Midbrain (tissue), 1 donor: ENCODE measurements around the gene SERPINA3.
A peak's percentile ranks its signal among the peaks of the same experiment; 100 is the strongest.
"Not testable (repeated sequence)": the region's sequence is repeated elsewhere in the genome, so short reads cannot be mapped to it uniquely, and the experiment has no call there.

ENCODE experiments used
- DNase-seq: peaks from one replicate; lab custom pipeline; 2025; lab: John Stamatoyannopoulos, UW

Gene SERPINA3

DNA sequence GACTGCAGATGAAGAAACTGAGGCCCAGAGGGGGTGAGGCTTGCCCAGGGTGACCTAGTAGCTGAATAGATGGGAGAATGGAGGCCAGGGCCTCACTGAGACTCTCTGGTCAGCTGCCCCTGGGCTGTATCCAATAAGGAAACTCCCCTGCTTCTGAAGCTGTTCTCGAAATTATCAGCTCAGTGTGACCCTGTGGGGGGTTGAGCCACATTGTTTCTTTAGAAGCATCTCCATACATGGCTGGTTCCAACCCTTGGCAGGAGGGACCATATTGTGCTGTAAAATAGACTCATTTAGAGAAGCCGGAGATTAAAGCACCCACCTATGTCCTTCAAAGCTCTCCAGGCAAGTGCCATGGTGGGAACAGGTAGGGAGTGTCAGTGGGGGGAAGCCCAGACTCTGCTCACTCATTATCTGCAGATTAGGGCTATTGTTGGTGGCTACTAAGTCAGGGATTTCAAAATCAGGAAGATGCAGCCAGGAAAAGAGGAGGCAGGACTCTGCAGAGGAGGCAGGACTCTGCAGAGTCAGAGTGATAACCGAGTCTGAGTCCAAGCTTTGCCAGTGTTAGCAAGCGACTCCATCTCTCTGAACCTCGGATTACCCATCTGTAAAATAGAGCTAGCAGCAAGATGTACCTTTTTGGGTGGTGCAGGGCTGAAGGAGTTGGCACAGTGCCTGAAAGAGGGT is 27.5 kb upstream of the SERPINA3 start:
- no peak for DNase-seq

DNA sequence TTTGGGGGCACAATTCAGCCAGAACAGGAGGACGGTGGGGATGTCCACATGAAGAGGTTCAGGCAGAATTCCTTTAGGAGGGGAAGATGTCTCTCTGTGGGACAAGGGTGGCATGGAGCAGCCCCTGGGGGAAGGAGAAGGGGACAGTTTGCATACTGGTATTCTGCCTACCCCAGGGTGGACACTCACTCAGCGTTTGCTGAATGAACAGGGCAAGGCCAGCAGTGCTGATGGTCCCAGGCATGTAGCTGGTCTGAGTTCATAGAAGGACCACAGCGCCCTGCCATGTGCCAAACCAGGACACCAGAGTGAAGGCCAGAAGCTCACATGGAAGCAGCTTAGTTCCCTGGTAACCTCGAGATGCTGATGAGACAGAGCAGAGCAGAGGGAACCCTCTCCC is 25.6 kb upstream of the SERPINA3 start:
- no peak for DNase-seq

DNA sequence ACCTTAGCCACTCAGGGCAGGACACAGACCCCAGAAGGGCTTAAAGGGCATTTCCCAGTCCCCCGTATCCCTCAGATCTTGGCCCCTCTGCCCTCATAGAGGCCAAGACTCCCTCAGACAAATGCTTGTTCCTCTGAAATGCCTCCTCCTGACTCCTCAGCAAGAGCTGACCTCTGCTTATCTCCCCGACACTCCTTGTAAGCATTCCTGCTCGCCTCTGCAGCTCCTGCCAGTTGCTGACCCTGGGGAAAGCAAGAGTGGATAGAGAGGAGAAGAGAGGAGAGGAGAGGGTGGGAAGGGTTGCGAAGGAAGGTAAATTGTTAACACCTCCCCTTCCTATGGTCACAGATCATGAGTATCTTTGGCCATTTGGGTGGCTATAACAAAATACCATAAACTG is 23.9 kb upstream of the SERPINA3 start:
- DNase-seq, result no peak

DNA sequence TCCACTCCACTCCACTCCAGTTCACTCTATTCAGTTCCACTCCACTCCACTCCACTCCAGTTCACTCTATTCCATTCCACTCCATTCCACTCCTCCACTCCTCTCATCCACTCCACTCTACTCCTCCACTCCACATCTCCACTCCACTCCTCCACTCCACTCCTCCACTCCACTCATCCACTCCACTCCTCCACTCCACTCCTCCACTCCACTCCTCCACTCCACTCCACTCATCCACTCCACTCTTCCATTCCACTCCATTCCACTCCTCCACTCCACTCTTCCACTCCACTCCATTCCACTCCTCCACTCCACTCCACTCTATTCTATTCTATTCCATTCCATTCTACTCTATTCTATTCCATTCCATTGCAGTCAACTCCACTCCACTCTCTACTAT is 21.1 kb upstream of the SERPINA3 start:
- DNase-seq, result no peak

DNA sequence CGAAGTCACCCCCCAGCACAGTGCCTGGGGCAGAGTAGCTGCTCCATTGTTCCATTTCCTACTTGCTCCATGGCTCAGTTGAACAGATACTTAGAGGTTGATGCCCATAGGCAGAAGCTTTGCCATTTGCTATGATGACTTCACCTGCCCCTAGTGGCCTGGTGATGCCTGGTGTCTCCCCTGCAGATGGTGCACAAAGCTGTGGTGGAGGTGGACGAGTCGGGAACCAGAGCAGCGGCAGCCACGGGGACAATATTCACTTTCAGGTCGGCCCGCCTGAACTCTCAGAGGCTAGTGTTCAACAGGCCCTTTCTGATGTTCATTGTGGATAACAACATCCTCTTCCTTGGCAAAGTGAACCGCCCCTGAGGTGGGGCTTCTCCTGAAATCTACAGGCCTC is 20.3 kb upstream of the SERPINA3 start:
- no peak for DNase-seq

DNA sequence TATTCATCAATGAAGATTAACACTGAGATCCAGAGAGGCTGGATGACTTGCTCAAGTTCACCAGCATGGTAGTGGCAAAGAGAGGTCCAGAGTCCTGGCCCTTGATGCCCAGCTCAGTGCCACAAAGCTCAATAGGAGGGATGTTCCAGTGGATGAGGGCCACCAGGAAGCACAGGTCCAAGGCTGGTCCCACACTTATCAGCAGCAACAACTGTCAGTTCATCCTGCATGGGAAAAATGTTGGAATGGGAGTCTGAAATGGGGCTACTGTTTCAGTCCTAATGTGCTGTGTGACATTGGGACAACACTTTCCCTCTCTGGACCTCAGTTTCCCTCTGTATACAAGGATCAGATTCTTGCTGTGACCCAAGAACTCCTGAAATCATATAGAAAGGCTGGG is 19.7 kb upstream of the SERPINA3 start:
- DNase-seq, result no peak

DNA sequence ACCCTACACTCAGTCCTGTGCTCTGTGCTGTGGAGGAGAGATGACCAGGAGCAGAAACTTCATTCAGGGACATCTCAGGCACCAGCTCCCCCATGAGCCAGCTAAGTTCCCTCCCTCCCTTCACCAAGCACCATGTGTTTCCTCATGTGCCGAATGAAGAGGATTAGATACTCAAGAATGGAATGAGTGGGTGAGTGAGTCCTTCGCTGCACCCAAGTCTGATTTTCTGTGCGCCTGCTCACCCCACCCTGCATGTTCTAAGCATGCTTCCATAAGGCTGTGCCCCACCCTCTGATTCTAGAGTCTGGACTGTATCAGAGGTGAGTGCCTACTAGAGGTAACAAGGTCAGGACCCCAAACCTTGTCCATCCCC is 18.8 kb upstream of the SERPINA3 start:
- no peak for DNase-seq

DNA sequence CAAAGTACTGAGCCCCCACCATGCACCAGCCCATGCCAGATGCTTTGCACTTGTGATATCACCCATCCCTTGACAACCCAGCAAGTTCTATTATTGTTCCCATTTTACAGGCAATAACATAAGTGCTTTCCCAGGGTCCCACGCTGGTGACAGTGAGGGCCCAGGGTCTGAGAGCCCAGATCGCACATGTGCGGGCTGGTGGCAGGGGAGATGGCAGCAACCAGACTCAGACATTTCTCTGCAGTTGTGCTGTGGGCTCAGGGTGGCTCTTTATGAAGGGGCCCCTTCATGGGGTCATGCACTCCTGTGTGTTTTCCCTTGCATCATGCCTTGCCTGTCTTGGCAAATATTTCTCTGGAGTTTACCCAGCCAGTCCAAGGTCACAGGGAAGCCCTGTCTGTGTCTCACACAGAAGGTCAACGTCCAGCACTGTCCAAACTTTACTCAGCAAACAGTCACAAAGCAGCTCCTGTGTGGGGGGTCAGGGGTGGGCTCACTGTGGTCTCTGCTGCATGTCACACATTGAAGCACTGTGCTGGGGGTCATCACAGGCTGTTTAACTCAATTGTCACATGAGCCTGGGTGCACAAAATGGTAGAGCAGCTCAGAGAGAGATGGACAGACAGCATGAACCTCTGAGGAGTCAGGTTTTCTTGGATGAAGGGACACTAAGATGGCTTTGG is 18.3 kb upstream of the SERPINA3 start:
- DNase-seq, result no peak

DNA sequence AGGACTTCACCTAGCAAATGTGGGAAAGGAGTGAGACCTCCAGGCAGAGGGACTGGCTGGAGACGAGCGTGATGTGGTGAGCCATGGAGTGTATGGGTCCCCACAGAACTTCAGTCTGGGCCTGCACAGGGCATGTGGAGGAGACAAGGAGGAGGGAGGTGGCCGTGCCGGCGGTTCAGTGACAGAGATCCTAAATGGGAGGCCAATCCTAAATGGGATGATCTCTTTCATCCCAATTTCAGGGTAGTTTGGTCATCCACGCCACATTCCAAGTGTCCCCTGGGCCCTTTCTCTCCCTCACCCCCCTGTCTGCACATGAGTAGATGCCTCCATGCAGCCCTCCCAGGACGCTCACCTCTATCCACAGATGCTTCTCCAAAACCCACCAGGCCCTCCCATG is 17.8 kb upstream of the SERPINA3 start:
- no peak for DNase-seq

DNA sequence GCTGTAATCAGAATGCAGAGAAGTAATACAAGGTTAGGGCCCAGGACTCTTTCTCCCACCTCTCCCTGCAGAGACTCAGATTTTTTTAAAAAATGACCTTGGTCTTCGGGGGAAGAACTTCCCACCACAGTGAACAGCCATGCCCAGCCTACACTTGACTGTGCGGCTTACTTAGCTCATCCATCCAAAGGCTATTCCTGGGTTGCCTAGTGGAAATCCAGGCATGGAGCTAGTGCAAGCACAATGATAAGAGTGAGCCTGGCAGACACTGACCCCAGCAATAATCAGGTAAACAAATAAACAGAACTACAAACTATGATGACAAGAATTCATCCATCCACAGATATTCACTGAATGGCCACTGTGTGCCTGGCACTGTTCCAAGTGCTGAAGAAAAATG is 16.3 kb upstream of the SERPINA3 start:
- DNase-seq, result no peak

DNA sequence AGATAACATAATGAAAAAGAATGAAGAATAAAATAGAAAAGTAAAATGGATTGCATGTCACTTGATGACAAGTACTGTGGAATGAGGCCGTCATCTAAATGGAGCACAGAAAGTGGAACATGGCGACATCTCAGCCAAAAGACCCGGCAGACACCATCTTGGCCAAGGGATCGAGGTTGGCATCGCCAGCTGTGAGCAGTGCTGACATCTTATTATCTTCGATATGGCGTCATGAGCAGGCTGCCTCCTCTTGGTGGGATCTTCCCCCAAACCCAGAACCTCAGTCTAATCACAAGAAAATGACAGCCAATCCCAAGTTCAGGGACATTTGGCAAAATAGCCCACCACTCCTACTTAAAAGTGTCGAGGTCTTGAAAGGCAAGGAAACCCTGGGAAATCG is 15.8 kb upstream of the SERPINA3 start:
- DNase-seq, result no peak

DNA sequence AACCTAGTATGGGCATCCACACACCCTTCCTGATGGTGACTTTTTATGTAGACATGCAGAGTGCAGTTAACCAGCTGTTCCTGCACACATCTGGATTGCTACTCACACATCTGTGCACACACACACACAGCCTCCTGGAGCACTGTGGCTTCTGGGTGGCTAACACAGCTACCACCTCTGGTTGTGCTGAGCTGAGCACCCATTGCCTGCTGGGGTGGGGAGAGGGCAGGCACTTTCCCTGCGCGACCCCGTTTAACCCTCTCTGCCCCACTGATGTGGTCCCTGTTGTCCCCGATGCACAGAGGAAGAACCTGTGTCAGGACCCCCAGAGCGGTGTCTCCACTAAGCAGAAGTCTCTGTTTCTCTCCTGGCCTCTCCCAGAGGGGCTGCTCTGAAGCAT is 14.4 kb upstream of the SERPINA3 start:
- DNase-seq, result no peak

DNA sequence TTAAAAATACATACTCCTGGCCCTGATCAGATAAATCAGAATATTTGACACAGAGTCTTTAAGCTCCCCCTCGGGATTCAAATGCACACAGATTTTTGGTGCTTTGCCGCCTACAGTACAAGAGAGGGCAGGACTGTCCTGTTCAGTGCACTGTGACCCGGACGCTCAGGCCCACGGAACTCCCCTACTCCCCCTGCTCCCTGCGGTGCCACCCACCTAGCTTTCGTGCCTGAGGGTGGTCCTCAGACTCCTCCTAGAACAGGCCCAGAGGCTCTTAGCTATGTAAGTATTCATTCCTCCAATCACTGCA is 13.7 kb upstream of the SERPINA3 start:
- no peak for DNase-seq

DNA sequence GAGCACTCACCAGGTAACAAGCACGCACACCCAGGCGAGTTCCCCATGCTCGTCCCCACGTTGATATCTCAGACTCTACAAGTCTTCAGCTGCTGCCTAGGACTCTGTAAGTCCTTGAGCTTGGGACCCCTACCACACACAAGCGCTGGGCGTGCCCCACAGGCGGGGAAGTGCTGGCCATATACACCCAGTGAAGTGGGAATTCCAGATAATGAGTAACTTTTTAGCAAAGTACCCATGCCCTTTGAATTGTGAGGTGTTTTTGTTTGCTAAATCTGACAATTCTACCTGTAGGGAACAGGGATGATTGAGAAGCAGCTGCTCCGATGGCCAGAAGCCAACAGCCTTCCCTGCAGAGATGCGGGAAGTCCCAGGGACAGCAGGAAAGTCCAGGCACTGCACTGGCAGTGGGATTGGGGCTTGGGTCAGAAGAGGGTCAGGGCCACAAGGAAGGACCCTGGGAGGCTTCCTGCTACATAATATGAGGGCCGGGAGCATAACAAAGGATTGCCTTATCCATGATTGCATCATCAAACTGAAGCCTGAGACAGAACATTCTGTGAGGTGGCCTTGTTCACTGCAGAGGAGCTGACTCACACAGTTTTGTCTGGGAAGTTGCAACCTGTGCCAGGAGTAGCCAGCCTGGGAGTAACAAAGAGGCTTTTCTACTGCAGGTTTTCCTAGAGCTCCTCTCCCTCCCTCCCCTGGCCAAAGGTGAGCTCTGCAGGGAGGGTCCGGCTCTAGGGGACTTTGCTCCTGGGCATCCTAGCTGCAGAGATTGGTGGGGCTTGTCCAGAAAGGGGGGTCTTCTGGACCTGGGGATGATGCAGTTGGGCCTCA is 13.2 kb upstream of the SERPINA3 start:
- DNase-seq, result peak; percentile 83

DNA sequence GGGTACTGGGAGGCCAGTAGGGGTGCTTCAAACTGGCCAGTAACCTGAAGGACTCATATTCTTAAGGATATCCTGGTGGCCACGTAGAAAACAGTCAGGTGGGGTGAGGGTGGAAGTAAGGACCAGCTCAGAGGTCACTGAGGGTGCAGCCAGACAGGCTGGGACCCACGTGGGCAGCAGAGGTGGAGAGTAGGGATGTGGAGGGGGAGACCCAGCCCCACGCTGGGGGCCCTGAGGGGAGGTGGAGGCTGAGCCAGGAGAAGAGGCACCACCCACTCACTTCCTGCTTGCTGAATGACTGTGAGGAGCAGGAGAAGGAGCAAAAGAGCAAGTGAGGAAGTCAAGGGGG is 12.6 kb upstream of the SERPINA3 start:
- no peak for DNase-seq

DNA sequence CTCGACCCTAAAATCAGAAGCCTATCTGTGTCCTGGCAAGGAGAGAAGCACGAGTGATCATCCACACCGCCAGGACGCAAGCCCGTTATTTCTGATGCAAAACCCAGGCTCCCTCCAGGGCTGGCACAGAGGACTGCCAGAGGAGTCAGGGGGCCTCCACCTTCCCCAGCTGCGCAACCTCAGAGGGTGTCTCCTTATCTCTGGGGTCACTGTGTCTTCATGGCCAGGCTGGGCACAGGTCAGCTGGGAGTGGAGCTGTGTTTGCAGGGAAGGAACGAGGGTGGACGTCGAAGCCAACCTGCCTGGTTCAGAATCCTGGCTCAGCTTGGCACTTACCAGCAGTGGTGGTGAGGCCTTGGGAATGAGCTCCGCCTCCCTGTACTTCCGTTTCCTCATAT is 12.0 kb upstream of the SERPINA3 start:
- DNase-seq, result no peak

DNA sequence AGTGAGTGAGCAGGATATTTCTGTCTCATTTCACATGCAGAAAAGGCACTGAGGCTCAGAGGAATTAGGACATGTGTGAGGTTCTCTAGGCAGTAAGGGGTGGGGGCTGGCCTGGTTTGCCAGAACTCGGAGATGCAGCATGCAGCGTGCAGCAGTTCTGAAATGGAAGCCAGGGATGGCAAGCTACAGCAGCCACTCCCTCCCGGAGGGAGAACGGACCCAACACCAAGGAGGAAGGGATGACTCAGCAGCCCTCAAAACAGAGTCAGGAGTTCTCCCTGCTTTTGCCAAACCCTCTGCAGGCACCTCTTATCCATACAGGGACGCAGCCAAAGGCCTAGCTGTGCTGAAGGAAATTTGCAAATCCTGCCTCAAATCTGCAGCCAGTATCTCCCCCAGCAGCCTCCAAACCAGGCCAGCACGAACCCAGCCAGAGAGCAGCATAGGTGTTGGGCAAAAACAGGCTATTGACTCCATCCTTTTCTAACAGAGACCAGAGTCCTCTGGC is 10.3 kb upstream of the SERPINA3 start:
- DNase-seq, result peak; percentile 51

DNA sequence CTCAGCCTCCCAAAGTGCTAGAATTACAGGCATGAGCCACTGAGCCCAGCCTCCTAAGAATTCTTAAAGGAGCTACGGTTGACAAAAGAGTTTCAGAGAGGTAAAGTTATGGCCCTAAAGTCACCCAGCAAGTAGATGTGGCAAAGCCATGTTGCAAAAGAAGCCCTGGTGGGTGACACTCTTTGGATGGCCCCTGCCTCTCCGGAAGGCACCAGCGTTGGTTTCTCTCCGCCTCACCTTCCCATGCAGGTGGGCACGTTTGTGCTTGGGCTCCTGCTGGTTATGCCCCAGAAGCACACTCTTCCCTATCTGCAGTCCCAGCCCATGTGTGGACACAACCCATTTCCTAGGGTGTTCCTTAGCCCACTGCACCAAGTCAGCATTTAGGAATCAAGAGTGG is 9.5 kb upstream of the SERPINA3 start:
- no peak for DNase-seq

DNA sequence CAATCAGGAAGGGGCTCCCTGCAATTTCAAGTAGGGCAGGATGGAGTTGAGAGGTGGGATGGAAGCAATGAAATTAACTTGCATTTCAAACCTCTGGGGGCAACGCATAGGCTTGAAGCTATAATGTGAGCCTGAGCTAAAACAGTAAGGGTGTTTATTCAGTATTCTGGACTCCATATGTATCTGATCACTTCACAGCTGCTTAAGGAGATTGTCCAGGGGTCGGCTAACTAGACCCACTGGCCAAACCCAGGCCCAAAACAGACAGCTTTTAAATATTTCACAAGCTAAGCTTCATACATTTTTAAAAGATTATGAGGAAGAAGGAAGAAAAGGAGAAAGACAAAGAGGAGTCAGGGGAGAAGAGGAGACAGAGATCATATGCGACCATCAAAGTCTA is 6.8 kb upstream of the SERPINA3 start:
- no peak for DNase-seq

DNA sequence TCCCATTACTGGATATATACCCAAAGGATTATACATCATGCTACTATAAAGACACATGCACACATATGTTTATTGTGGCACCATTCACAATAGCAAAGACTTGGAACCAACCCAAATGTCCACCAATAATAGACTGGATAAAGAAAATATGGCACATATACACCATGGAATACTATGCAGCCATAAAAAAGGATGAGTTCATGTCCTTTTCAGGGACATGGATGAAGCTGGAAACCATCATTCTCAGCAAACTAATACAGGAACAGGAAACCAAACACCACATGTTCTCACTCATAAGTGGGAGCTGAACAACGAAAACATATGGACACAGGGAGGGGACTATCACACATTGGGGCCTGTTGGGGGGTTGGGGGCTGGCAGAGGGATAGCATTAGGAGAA is 3.2 kb upstream of the SERPINA3 start:
- not testable (repeated sequence) for DNase-seq

DNA sequence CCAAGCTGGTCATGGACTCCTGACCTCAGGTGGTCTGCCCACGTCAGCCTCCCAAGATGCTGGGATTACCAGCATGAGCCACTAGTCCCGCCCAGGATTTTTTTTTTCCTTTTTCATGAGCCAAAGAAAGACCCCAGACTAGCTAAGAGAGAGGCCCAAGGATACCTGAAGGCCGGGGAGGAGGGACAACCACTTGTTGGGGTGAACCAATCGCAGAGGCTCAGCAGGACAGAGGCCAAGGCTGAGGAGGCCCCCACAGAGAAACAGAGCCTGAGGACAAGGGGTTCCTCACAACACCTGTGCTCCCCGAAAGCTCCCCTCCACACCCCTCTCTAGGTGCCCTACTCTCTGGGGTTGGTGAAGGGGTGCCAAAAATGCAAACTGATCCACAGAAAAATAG is 1.0 kb upstream of the SERPINA3 start:
- no peak for DNase-seq

DNA sequence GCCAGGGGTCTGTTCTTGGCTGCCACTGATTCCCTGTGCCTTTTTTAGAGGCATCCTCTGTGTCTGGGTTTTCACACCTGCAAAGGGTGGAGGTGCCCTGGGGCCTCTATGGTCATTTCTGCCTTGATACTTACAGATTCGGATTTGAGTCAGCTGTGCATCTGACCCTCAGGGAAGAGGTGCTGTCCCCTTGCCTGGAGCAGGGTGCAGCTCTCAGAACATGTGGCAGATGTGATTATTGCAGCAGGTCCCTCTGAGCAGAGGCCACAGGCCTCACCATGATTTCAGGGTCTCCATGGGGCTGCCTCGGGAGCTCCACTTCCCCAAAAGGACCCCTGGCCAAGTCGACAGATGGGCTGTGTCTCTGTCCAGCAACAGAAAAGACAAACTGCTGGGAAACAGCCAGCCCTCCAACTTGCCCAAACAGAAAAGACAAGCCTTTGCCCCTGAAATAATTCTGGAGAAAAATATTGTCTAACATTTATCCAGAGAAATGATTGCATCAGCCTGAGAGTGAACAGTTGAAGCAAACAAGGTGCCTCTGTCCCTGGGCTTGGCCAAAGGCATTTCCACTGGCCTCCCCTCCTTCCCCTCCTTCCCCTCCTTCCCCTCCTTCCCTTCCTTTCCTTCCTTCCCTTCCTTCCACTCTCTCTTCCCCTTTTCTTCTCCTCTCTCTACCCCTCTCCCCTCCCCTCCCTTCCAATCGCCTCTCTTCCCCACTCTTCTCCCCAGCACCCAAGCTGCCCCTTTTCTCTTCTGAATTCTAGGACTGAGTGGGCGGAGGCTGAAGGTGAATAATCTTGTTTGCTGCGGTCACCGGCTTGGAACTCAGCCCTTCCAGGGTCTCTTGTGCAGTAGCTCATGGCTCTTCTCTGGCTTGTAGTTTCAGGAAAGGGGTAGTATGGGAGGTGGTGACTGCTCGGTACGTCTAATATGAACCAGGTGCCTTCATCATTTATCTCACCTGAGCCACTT is 676 bp downstream of the SERPINA3 start:
- no peak for DNase-seq
